ENCODE measurements around the gene SLC7A9.
"Not testable (repeated sequence)": the region's sequence is repeated elsewhere in the genome, so short reads cannot be mapped to it uniquely, and the experiment has no call there.

Gene SLC7A9

DNA sequence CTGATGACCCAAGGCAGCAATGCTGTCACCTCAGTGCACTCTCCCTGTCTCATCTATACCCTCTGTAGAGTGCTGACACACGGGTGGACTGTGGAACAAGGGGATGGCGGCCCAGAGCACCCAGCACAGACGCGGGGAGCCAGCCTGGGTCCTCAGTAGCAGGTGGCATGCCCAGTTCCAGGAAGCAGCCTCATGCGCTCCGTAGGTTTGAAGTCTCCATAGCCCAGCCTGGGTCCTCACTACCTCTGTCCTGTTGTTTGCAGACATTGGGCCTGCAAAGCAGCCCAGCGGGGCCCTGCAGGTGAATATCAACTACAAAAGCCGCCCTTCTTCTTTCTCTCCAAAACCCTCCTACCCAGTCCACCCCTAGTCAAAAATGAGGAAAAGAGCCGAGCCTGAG, 5.0 kb upstream of the SLC7A9 start:
- DNase-seq: no peak
- H3K36me3 ChIP-seq (ENCODE audit: control insufficient read depth, insufficient read depth, low read length): no peaks in the 10 kb centered on the region
- no peak overlapping the region for H3K4me3 ChIP-seq (ENCODE audit: insufficient read depth, low read depth, low read length, poor library complexity, severe bottlenecking)
- H3K9me3 ChIP-seq (ENCODE audit: control insufficient read depth, low read length): no peaks in the 10 kb centered on the region
- H3K27ac ChIP-seq (ENCODE audit: insufficient read depth, low read length, poor library complexity, severe bottlenecking): no peak overlapping the region
- no peaks in the 10 kb centered on the region for H3K27me3 ChIP-seq (replicated peaks; ENCODE audit: control insufficient read depth, insufficient read depth, low read length, poor library complexity, severe bottlenecking)
- H3K4me1 ChIP-seq (ENCODE audit: control insufficient read depth, insufficient read depth, low read length, poor library complexity, severe bottlenecking): no peaks in the 10 kb centered on the region

GRCh38 chr19:32873247-32873959, 3.8 kb upstream of the SLC7A9 start:
- DNase-seq: no peak

DNA sequence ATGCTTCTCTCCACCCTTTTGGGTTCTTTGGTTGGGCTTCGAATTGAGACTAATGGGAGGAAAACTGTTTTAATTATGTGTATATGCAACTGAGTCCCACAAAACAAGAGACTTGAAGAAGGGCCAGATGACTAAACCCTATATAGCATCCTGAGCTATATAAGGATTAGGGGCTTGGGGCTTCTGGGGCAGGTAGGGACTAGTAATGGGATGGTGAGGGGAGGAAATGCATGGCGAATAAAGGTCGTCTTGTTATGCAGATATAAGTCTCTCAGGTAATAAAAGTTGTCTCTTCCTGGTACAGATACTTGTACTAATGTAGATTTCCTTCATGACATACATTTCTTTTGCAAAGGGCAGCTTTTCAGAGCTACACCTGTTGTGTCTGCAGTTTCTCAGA, 2.8 kb upstream of the SLC7A9 start:
- DNase-seq: no peak
- Histone ChIP-seq H3K27ac (ENCODE audit: insufficient read depth, low read length, poor library complexity, severe bottlenecking) (no peak overlapping the region), H3K36me3 (ENCODE audit: control insufficient read depth, insufficient read depth, low read length) (no peaks in the 10 kb centered on the region), H3K4me3 (ENCODE audit: insufficient read depth, low read depth, low read length, poor library complexity, severe bottlenecking) (no peak overlapping the region), H3K4me1 (ENCODE audit: control insufficient read depth, insufficient read depth, low read length, poor library complexity, severe bottlenecking) (no peaks in the 10 kb centered on the region), H3K9me3 (ENCODE audit: control insufficient read depth, low read length) (no peaks in the 10 kb centered on the region), H3K27me3 (replicated peaks; ENCODE audit: control insufficient read depth, insufficient read depth, low read length, poor library complexity, severe bottlenecking) (no peaks in the 10 kb centered on the region)

More at GRCh38 chr19:32873247-32873959, 3.8 kb upstream of the SLC7A9 start:
- H3K4me1 ChIP-seq (ENCODE audit: control insufficient read depth, insufficient read depth, low read length, poor library complexity, severe bottlenecking): no peaks in the 10 kb centered on the region
- no peak overlapping the region for H3K4me3 ChIP-seq (ENCODE audit: insufficient read depth, low read depth, low read length, poor library complexity, severe bottlenecking)
- H3K9me3 ChIP-seq (ENCODE audit: control insufficient read depth, low read length): no peaks in the 10 kb centered on the region
- no peaks in the 10 kb centered on the region for H3K36me3 ChIP-seq (ENCODE audit: control insufficient read depth, insufficient read depth, low read length)
- H3K27me3 ChIP-seq (replicated peaks; ENCODE audit: control insufficient read depth, insufficient read depth, low read length, poor library complexity, severe bottlenecking): no peaks in the 10 kb centered on the region
- no peak overlapping the region for H3K27ac ChIP-seq (ENCODE audit: insufficient read depth, low read length, poor library complexity, severe bottlenecking)

- Histone ChIP-seq H3K27me3 (replicated peaks; ENCODE audit: control insufficient read depth, insufficient read depth, low read length, poor library complexity, severe bottlenecking) (no peaks in the 10 kb centered on the region), H3K4me3 (ENCODE audit: insufficient read depth, low read depth, low read length, poor library complexity, severe bottlenecking) (no peak overlapping the region), H3K27ac (ENCODE audit: insufficient read depth, low read length, poor library complexity, severe bottlenecking) (no peak overlapping the region), H3K9me3 (ENCODE audit: control insufficient read depth, low read length) (no peaks in the 10 kb centered on the region), H3K36me3 (ENCODE audit: control insufficient read depth, insufficient read depth, low read length) (no peaks in the 10 kb centered on the region), H3K4me1 (ENCODE audit: control insufficient read depth, insufficient read depth, low read length, poor library complexity, severe bottlenecking) (no peaks in the 10 kb centered on the region)
- no peak for DNase-seq
These were observed 1.4 kb upstream of the SLC7A9 start for GRCh38 chr19:32870981-32871451.

- Histone ChIP-seq H3K36me3 (ENCODE audit: control insufficient read depth, insufficient read depth, low read length) (no peaks in the 10 kb centered on the region), H3K4me1 (ENCODE audit: control insufficient read depth, insufficient read depth, low read length, poor library complexity, severe bottlenecking) (no peaks in the 10 kb centered on the region), H3K9me3 (ENCODE audit: control insufficient read depth, low read length) (no peaks in the 10 kb centered on the region), H3K27me3 (replicated peaks; ENCODE audit: control insufficient read depth, insufficient read depth, low read length, poor library complexity, severe bottlenecking) (no peaks in the 10 kb centered on the region), H3K4me3 (ENCODE audit: insufficient read depth, low read depth, low read length, poor library complexity, severe bottlenecking) (no peak overlapping the region), H3K27ac (ENCODE audit: insufficient read depth, low read length, poor library complexity, severe bottlenecking) (no peak overlapping the region)
- DNase-seq: no peak
These were observed 503 bp upstream of the SLC7A9 start for GRCh38 chr19:32869966-32870573.

DNA sequence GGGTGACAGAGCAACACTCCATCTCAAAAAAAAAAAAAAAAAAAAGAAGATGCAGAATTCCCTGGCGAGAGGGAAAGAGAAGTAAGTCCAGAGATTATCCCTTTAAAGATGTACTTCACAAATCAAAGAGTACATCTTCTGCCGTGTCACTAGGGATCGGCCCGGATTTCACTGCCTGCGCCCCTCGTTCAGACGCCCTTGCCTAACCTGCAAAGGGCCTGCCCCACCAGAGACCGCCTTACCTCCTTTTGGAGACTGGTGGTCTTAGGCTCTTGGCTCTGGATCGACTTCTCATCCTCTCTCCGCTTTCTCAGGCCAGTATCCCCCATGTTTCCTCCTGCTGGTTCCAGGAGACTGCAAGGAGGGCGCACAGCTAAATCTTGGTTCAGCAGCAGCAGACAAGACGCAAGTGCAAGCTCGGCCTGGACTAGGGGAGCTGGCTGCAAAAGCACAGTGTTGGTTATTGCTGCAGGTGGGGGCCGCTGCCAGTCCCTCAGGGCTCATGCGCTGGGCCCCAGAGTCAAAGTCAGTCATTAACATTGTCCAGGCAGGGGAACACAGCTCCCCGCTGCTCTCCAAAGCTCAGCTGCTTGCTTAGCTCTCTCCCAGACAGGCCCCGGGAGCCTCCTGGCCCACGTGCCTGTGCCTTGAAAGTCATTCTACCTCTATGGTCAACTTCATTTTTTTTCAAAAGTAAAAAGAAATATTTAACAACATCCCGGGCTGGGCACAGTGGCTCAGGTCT, 1.2 kb downstream of the SLC7A9 start:
- Histone ChIP-seq H3K4me1 (ENCODE audit: control insufficient read depth, insufficient read depth, low read length, poor library complexity, severe bottlenecking) (no peaks in the 10 kb centered on the region), H3K27me3 (replicated peaks; ENCODE audit: control insufficient read depth, insufficient read depth, low read length, poor library complexity, severe bottlenecking) (no peaks in the 10 kb centered on the region), H3K4me3 (ENCODE audit: insufficient read depth, low read depth, low read length, poor library complexity, severe bottlenecking) (no peak overlapping the region), H3K27ac (ENCODE audit: insufficient read depth, low read length, poor library complexity, severe bottlenecking) (no peak overlapping the region), H3K36me3 (ENCODE audit: control insufficient read depth, insufficient read depth, low read length) (no peaks in the 10 kb centered on the region), H3K9me3 (ENCODE audit: control insufficient read depth, low read length) (no peaks in the 10 kb centered on the region)
- DNase-seq: no peak

GRCh38 chr19:32867436-32867835, 2.1 kb downstream of the SLC7A9 start:
- H3K4me1 ChIP-seq (ENCODE audit: control insufficient read depth, insufficient read depth, low read length, poor library complexity, severe bottlenecking); H3K36me3 ChIP-seq (ENCODE audit: control insufficient read depth, insufficient read depth, low read length); H3K9me3 ChIP-seq (ENCODE audit: control insufficient read depth, low read length); DNase-seq; H3K4me3 ChIP-seq (ENCODE audit: insufficient read depth, low read depth, low read length, poor library complexity, severe bottlenecking); H3K27me3 ChIP-seq (replicated peaks; ENCODE audit: control insufficient read depth, insufficient read depth, low read length, poor library complexity, severe bottlenecking); H3K27ac ChIP-seq (ENCODE audit: insufficient read depth, low read length, poor library complexity, severe bottlenecking): not testable (repeated sequence)

- Histone ChIP-seq H3K4me1 (ENCODE audit: control insufficient read depth, insufficient read depth, low read length, poor library complexity, severe bottlenecking) (no peaks in the 10 kb centered on the region), H3K9me3 (ENCODE audit: control insufficient read depth, low read length) (no peaks in the 10 kb centered on the region), H3K27ac (ENCODE audit: insufficient read depth, low read length, poor library complexity, severe bottlenecking) (no peak overlapping the region), H3K4me3 (ENCODE audit: insufficient read depth, low read depth, low read length, poor library complexity, severe bottlenecking) (no peak overlapping the region), H3K36me3 (ENCODE audit: control insufficient read depth, insufficient read depth, low read length) (no peaks in the 10 kb centered on the region), H3K27me3 (replicated peaks; ENCODE audit: control insufficient read depth, insufficient read depth, low read length, poor library complexity, severe bottlenecking) (no peaks in the 10 kb centered on the region)
- DNase-seq: no peak
These were observed 2.9 kb downstream of the SLC7A9 start for GRCh38 chr19:32866564-32867265.

GRCh38 chr19:32866061-32866460, 3.5 kb downstream of the SLC7A9 start:
- no peaks in the 10 kb centered on the region for H3K9me3 ChIP-seq (ENCODE audit: control insufficient read depth, low read length)
- H3K27ac ChIP-seq (ENCODE audit: insufficient read depth, low read length, poor library complexity, severe bottlenecking): no peak overlapping the region
- H3K4me3 ChIP-seq (ENCODE audit: insufficient read depth, low read depth, low read length, poor library complexity, severe bottlenecking): no peak overlapping the region
- no peak for DNase-seq
- H3K4me1 ChIP-seq (ENCODE audit: control insufficient read depth, insufficient read depth, low read length, poor library complexity, severe bottlenecking): no peaks in the 10 kb centered on the region
- no peaks in the 10 kb centered on the region for H3K27me3 ChIP-seq (replicated peaks; ENCODE audit: control insufficient read depth, insufficient read depth, low read length, poor library complexity, severe bottlenecking)
- no peaks in the 10 kb centered on the region for H3K36me3 ChIP-seq (ENCODE audit: control insufficient read depth, insufficient read depth, low read length)
